GM12891 (cell line): ENCODE results near the gene BCDIN3D.

Experiments used
- DNase-seq: peaks from one replicate; pipeline ENCODE4 v3.0.0; 2011; ENCODE audit warnings: low spot score; ENCODE audit not compliant: insufficient read length
- FAIRE-seq: peaks from 2 replicates; lab custom pipeline; 2011; peaks lifted over from hg19 to GRCh38; lab: Jason Lieb, UNC
- PAX5 ChIP-seq: IDR thresholded peaks from 2 replicates; pipeline ENCODE4 v1.6.1; 2011; ENCODE audit warnings: low read length, moderate library complexity, mild to moderate bottlenecking; ENCODE audit not compliant: insufficient read depth, severe bottlenecking
- POLR2A ChIP-seq: IDR thresholded peaks from 2 replicates; pipeline ENCODE4 v1.6.1; 2011; ENCODE audit warnings: low read depth, low read length, control low read depth
- POLR2AphosphoS5 ChIP-seq: IDR thresholded peaks from 2 replicates; pipeline ENCODE4 v1.6.1; 2011; ENCODE audit warnings: low read depth, low read length, control low read depth
- POU2F2 ChIP-seq: IDR thresholded peaks from 2 replicates; pipeline ENCODE4 v1.6.1; 2011; ENCODE audit warnings: low read depth, mild to moderate bottlenecking, control low read depth, low read length, moderate library complexity
- SPI1 ChIP-seq: IDR thresholded peaks from 2 replicates; pipeline ENCODE4 v1.6.1; 2011; ENCODE audit warnings: low read depth, low read length, control low read depth
- TAF1 ChIP-seq: IDR thresholded peaks from 2 replicates; pipeline ENCODE4 v1.6.1; 2011; ENCODE audit warnings: low read depth, low read length, control low read depth

BCDIN3D gene

DNA sequence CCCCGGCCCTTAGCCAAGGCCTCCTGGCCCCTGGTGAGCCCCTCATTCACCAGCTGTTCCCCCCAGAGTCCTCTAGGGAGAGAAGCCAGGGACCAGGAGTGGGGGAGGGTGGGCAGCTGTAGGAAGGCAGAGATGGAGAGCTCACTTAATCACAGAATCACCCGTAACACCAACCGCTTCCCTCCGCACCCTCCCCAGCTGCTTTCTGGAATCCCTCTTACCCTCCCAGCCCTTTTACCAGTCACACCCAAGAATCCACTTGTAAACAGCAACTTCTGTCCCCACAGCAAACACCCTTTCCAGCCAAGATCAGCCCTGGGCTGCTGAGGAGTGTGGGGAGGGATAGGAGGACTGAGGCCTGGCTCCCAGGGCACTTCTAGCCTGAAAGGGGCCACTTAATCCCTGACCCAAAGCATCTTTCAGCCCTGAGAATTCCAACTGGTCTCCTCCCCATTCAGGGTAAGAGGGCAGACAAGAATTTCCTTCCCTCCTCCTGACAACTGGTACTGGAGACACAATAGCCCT lies 33.5 kb downstream of the BCDIN3D start:
- no peak for FAIRE-seq
- no peak for DNase-seq

DNA sequence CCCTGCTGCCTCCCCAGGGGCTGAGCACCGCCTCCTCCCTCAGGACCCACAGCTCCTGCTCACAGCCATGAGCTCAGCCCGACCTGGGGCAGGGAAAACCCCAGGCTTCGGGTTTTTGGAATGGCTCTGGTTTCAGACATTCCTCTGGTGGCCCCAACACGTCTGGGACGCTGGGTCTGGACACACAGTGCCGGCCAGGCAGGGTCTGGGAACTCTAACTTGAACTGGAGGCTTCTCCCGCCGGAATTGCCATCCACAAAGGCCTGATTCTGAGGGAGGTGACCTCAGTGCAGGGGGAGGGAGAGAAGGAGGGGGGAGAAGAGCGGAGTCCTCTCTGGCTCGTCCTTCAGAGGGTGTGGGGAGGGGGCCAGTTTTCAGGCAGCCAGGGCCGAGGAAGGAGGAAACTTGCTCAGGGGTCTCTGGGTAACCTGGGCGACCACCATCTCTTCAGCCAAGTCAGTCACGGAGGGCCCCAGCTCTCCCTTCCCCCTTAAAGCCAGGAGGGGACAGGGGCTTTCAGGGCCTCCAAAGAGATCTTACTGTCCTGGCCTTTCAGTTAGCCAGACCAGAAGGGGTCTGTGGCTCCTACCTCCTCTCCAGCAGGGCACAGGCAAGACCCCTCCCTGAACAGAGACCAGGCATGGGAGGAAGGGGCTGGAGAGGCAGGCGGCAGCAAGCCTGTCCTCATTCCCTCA lies 34.1 kb downstream of the BCDIN3D start:
- FAIRE-seq, result no peak
- no peak for TF ChIP-seq POLR2AphosphoS5
- TF ChIP-seq PAX5, result no peak
- TF ChIP-seq TAF1, result no peak
- no peak for TF ChIP-seq POLR2A
- no peak for TF ChIP-seq SPI1
- TF ChIP-seq POU2F2, result no peak

More for the DNA sequence above, 33.5 kb downstream of the BCDIN3D start:
- TF ChIP-seq POLR2A, result no peak
- TF ChIP-seq POLR2AphosphoS5, result no peak
- TF ChIP-seq POU2F2, result no peak
- TF ChIP-seq PAX5, result no peak
- TF ChIP-seq TAF1, result no peak

DNA sequence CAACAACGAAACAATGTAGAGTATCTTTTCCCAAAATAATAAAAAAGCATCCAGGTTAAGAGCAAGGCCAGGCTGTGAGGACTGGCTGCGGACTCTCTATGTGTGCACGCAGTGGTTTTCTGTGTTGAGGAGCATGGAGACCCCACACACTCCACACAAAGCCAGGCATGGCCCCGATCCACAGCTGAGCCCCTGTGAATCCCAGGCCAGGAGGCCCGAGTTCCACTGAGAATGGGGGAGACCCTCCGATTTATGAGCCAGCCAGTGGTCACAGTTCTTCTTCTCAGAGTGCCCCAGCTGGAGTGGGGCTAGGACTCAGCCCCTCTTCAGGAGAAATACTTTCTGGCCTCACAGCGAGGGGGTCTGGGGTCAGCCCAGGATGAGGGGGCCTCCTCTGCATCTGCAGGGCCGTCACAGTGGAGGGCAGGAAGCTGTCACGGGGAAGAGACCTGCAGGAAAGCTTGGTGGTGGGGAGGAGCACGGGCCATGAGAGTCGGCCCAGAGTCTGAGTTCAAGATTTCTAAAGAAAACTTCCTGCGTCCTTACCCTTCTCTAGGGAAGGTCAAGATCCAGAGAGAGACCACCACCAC lies 34.8 kb downstream of the BCDIN3D start:
- TF ChIP-seq POLR2A, result no peak
- TF ChIP-seq TAF1, result no peak
- no peak for TF ChIP-seq SPI1
- no peak for TF ChIP-seq PAX5
- DNase-seq (no peak), FAIRE-seq (no peak)

More for the DNA sequence above, 34.1 kb downstream of the BCDIN3D start:
- DNase-seq, result no peak

DNA sequence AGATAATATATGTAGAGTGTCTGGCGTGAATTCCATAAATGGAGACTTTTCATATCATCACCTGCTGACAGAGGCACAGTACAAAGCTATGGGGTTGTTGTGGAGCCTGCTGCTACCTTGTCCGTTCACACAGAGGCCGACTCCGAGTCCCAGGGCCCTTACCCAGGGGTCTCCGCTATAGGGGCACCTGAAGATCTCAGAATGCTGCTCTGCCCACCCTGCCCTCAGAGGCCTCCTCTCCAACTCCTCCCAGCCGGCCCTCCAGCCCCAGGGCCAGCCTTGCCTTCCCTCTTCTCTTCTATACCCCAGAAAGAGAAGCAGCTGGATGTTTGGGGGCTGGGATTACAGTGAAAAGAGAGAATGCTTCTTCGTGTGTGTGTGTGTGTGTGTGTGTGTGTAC lies 36.0 kb downstream of the BCDIN3D start:
- TF ChIP-seq PAX5, result no peak
- TF ChIP-seq POLR2A, result no peak
- no peak for TF ChIP-seq POU2F2
- TF ChIP-seq POLR2AphosphoS5, result no peak
- TF ChIP-seq TAF1, result no peak
- no peak for TF ChIP-seq SPI1
- FAIRE-seq (no peak), DNase-seq (no peak)

DNA sequence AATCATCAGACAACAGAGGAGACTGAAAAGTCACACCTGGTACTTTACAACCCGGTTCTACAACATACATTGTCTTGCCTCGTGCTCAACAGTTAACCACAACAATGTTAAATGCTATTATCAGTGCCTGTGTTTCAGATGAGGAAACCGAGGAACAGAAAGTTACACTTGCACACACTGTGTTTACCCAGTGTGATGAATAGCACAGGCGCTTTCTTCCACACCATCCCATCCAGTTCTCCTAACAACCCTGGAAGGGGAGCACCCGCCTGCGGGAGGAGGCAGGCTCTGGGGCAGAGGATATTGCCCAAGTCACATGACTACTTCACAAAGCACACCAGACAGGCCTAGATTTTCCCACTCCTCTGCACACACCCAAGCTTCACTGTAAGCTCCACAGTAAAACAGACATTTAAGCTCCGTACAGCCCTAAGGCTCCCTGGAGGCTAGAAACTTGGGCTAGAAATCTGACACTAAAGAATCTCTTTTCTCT lies 36.5 kb downstream of the BCDIN3D start:
- FAIRE-seq (no peak), DNase-seq (no peak)
- TF ChIP-seq POLR2A, result no peak
- no peak for TF ChIP-seq SPI1

DNA sequence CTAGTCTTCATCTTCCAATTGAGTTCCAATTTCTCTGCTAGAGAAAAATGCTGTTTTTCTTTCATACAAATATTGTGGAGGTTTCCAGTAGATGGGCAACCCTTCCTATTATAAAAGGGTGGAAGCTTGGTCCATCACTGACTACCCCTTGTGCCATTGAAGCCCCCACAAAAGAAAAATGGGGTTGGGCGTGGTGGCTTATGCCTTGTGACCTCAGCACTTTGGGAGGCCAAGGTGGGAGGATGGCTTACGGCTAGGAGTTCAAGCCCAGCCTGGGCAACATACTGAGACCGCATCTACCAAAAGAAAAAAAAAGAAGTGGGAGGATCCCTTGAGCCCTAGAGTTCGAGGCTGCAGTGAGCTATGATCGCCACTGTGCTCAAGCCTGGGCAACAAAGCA lies 37.5 kb downstream of the BCDIN3D start:
- TF ChIP-seq TAF1, result no peak
- no peak for TF ChIP-seq POLR2AphosphoS5
- TF ChIP-seq POLR2A, result no peak
- TF ChIP-seq PAX5, result no peak
- no peak for TF ChIP-seq SPI1
- TF ChIP-seq POU2F2, result no peak
- FAIRE-seq (no peak), DNase-seq (no peak)

DNA sequence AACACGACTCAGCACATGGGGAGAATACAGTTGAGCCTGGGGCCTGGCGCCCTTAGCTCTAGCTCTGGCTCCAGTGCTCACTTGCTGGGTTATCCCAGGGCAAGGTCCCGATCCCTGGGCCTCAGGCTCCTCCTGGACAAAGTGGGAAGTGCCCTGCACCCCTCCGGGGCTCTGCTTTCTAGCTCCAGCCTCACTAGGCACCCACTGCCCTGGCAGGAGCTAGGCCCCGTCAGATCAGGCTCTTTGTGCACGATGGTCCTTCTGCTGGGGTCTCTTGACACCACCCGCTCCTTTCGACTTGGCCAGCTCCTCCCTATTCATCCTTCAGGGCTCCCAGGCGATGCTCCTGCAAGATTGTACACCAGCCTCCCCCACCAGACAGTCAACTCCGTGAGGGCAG lies 38.1 kb downstream of the BCDIN3D start:
- no peak for TF ChIP-seq POLR2AphosphoS5
- no peak for TF ChIP-seq TAF1
- no peak for TF ChIP-seq SPI1
- no peak for TF ChIP-seq PAX5
- no peak for TF ChIP-seq POLR2A
- no peak for DNase-seq
- no peak for FAIRE-seq

DNA sequence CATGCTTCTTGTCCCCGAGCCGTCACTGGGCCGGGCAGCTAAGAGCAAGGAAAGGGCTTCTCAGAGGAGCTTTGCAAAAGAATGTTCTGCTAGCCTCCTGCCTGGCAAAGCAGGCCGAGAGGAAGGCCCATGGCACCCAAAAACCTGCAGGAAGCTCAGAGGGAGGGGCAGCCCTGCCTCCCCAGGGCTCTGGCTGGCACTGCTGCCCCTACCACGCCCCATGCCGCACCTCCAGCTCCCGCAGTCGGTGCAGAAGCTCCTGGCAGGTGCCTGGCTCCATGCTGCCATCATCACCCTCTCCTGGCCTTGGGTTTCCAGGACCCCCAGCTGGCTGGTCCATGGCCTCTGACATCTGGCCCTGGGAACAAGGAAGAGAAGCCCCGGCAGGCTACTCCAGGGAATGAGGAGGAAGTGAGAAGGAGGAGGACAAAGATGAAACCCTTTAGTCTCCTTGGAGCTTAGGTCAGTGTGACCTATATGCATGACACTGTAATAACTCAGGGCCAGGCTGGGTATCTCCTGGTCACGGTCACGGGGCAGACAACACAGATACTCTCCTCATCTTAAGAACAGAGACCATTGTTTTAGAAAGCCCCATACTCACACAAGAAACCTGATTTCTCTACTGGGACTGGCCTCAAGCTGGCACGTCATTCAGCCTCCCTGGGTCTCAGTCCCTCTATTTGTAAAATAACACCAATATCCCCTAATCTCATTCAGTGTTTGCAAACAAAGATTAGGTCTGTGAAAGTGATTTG lies 39.0 kb downstream of the BCDIN3D start:
- FAIRE-seq (no peak), DNase-seq (no peak)
- no peak for TF ChIP-seq POU2F2
- TF ChIP-seq POLR2A, result no peak
- TF ChIP-seq SPI1, result no peak
- TF ChIP-seq TAF1, result no peak
- no peak for TF ChIP-seq POLR2AphosphoS5
- TF ChIP-seq PAX5, result no peak

DNA sequence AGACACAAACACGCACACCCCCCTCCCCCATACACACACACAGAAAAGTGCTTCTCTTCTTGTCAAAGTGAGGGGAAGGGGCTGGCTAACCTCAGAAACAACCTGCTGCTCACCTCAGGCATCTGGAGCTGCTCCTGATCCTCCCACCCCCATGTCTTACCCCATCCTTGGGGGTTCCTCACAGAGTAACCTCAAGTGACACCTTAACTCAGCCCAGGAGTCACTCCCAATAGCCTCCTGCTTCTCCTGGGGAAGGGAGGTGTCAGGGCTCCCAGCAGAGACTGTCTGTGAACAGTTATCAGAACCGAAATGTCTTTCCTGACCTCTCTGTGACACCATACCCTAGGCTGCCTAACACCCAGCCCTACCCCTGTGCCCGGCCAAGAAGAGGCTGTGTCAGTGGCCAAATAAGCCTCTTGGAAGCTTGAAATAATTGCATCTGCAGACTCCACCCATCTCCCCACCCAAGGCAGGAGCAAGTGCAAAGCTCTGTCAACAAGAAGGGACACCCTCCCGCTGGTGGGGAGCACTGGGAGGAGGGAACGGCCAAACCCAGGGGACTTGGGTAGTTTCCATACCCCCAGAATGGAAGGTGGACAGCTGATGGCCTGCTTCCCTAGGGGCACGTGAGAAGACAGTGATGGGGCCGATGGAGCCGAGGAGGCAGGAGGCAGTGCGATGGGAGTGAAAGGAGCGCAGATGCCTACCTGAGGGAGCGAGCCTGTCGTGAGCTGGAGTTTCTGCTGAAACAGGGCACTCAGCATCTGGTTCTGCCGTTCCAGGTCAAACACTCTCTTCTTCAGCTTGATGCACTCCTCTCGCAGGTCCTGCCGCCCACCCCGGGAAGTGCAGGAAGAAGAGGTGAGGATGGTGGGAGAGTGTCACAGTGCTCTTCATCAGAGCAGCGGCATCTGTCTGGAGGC lies 41.5 kb downstream of the BCDIN3D start:
- no peak for FAIRE-seq
- TF ChIP-seq POU2F2 (no peak), TAF1 (no peak), POLR2AphosphoS5 (no peak), POLR2A (no peak), SPI1 (no peak), PAX5 (no peak)
- no peak for DNase-seq
